ENCODE measurements around the gene ASB16.
A peak's percentile ranks its signal among the peaks of the same experiment; 100 is the strongest.

DNA sequence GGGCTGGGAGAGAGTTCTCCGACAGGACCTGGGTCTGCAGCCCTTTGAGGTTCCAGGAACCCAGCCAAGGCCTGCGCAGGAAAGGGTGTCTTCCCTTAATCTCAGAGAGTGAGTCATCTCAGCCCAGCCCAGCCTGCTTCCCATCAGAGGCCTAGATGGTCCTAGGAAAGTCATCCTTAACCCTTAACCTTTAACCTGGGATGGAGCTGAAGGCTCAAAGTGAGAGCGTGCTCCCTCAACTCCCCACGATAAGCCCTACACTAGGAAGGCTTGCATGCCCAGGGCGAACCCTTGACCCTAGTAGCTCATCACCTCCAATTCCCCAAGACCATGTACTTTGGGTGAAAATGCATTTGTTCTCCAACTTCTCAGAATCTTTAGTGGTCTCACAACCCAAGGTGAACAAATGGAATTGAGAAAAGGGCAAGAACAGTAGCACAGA lies 34.0 kb downstream of the ASB16 start:
- peak; percentile 33 for TF ChIP-seq POLR2A (IDR thresholded peaks at IDR 0.05; ENCODE audit: low read length)
- no peak for TF ChIP-seq GATA1 (IDR thresholded peaks at IDR 0.05; ENCODE audit: low read depth, low read length)

Measured in erythroblast (primary cell).